Smooth muscle cell (in vitro differentiated cells): ENCODE data around the gene SNX21. TPM values are rescaled to one million over a fixed set of nuclear protein-coding genes. Genes with fewer than 3 reads are reported as not detected.

ENCODE experiments used
- DNase-seq: peaks from one replicate; lab custom pipeline; 2025; ENCODE audit not compliant: unreplicated experiment; lab: John Stamatoyannopoulos, UW
- H2AFZ ChIP-seq: fragments of 200-600 bp; sonication (generic); 2 replicates; pipeline ENCODE4 v1.6.0; 2016; ENCODE audit warnings: antibody characterized with exemption, low read depth, mild to moderate bottlenecking
- H3F3A ChIP-seq: fragments of 200-600 bp; sonication (generic); 2 replicates; pipeline ENCODE4 v1.6.0; 2017; ENCODE audit warnings: antibody characterized with exemption, low read depth
- H3K27ac ChIP-seq: fragments of 200-600 bp; sonication (generic); 2 replicates; pipeline ENCODE4 v1.5.1; 2016; ENCODE audit warnings: low read depth, mild to moderate bottlenecking
- H3K27me3 ChIP-seq: fragments of 200-600 bp; sonication (generic); 2 replicates; pipeline ENCODE4 v1.6.1; 2016; ENCODE audit warnings: low read depth, mild to moderate bottlenecking
- H3K36me3 ChIP-seq: fragments of 200-600 bp; sonication (generic); 2 replicates; pipeline ENCODE4 v1.5.1; 2016; ENCODE audit warnings: low read depth
- H3K4me1 ChIP-seq: fragments of 200-600 bp; sonication (generic); 2 replicates; pipeline ENCODE4 v1.5.1; 2016; ENCODE audit warnings: low read depth
- H3K4me2 ChIP-seq: fragments of 200-600 bp; sonication (generic); 2 replicates; pipeline ENCODE4 v1.6.0; 2016; ENCODE audit warnings: mild to moderate bottlenecking
- H3K4me3 ChIP-seq: fragments of 200-600 bp; sonication (generic); 2 replicates; pipeline ENCODE4 v1.5.1; 2016; ENCODE audit warnings: mild to moderate bottlenecking
- H3K79me2 ChIP-seq: fragments of 200-600 bp; sonication (generic); 2 replicates; pipeline ENCODE4 v1.6.0; 2016; ENCODE audit warnings: low read depth, mild to moderate bottlenecking
- H3K9ac ChIP-seq: fragments of 200-600 bp; sonication (generic); 2 replicates; pipeline ENCODE4 v1.6.0; 2016; ENCODE audit warnings: low read depth
- H3K9me3 ChIP-seq: fragments of 200-600 bp; sonication (generic); replicated peaks from 2 replicates; pipeline ENCODE4 v1.5.1; 2016; ENCODE audit warnings: low read depth
- H4K20me1 ChIP-seq: fragments of 200-600 bp; sonication (generic); 2 replicates; pipeline ENCODE4 v1.6.0; 2016; ENCODE audit warnings: low read depth
- WGBS: methylation state at CpG from one replicate; pipeline ENCODE4 v1.1.7; 2016; ENCODE audit warnings: low lambda C conversion rate; 5-methylcytosine and 5-hydroxymethylcytosine counted together
- polyA plus RNA-seq: library from polyadenylated mRNA; unstranded; fragments of >200 nt; fragmentation: Nextera tagmentation; extraction: Ambion mirVana; gene quantifications from 2 replicates; pipeline ENCODE4 v1.2.1, GENCODE V29; 2016
- total RNA-seq: library from RNA; depleted of rRNA; stranded (reverse); fragments of >200 nt; gene quantifications from 2 replicates; pipeline ENCODE4 v1.2.3, GENCODE V29; 2014
- TF ChIP-seq, protein P1 (sequence below): fragments of 200-600 bp; sonication (generic); IDR thresholded peaks from 2 replicates; pipeline ENCODE4 v1.5.1; 2017; ENCODE audit warnings: borderline replicate concordance, mild to moderate bottlenecking, antibody characterized with exemption; ENCODE audit not compliant: insufficient read depth, poor library complexity, severe bottlenecking

The SNX21 gene
- total and polyA plus RNA-seq, 2 experiments from 2014 or later = 14.4 to 14.7 TPM

DNA sequence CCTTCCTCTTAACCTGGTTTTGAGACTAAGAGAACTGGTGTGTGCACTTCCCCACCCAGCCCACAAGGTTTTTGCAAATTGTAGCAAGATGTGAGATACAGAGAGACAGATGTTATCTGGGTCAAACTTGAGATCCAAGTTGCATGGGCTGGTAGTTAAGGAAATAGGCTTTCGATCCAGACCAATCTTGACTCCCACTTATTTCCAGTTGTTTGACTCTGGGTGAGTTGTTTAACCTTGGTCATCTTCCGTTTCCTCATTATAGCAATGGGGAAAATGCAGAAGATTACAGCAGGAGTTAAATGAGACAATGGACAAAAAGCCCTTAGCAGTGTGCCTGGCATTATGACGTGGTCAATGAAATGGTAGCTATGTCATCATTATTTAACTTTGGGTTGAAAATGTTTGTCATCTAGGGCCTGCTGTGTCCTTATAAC, 1.7 kb downstream of the SNX21 start:
- Histone ChIP-seq H3K4me1 (peaks cover 5% of the 10 kb centered on the region), H3K9me3 (no peaks in the 10 kb centered on the region), H3K36me3 (no peaks in the 10 kb centered on the region), H3F3A (peaks cover 11% of the 10 kb centered on the region), H4K20me1 (peaks cover 7% of the 10 kb centered on the region), H3K27ac (peak overlapping the region; percentile 5), H3K79me2 (no peaks in the 10 kb centered on the region), H3K9ac (no peak overlapping the region), H3K27me3 (no peaks in the 10 kb centered on the region), H3K4me2 (peak overlapping the region; percentile 99), H2AFZ (no peak overlapping the region), H3K4me3 (no peak overlapping the region)
- WGBS = 90% methylated on average over 3 of the region's 3 CpGs
- TF ChIP-seq, protein P1, sequence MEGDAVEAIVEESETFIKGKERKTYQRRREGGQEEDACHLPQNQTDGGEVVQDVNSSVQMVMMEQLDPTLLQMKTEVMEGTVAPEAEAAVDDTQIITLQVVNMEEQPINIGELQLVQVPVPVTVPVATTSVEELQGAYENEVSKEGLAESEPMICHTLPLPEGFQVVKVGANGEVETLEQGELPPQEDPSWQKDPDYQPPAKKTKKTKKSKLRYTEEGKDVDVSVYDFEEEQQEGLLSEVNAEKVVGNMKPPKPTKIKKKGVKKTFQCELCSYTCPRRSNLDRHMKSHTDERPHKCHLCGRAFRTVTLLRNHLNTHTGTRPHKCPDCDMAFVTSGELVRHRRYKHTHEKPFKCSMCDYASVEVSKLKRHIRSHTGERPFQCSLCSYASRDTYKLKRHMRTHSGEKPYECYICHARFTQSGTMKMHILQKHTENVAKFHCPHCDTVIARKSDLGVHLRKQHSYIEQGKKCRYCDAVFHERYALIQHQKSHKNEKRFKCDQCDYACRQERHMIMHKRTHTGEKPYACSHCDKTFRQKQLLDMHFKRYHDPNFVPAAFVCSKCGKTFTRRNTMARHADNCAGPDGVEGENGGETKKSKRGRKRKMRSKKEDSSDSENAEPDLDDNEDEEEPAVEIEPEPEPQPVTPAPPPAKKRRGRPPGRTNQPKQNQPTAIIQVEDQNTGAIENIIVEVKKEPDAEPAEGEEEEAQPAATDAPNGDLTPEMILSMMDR = no peak
- no peak for DNase-seq

DNA sequence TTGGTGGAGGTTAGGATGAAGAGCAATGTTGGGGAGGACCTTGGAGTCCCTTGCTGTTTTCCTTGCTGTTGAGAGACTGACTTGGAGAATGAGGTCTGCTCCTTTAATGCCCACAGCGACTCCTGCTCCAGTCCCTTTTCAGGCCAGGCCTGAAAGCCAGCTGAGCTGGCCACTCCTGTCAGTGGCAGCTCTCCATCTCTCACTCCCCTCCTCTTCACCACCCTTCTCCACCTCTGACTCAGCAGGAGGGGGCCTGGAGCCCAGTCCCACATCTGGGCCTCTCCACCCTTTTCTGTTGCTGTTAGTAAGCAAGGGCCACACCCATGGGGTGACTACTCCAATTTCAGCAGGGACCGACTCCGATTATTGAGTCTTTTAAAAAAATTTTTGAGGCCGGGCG, 2.2 kb downstream of the SNX21 start:
- Histone ChIP-seq H3F3A (peaks cover 11% of the 10 kb centered on the region), H3K36me3 (no peaks in the 10 kb centered on the region), H3K27me3 (no peaks in the 10 kb centered on the region), H3K9me3 (no peaks in the 10 kb centered on the region), H3K4me3 (no peak overlapping the region), H4K20me1 (peaks cover 7% of the 10 kb centered on the region), H3K9ac (no peak overlapping the region), H2AFZ (no peak overlapping the region), H3K27ac (peak overlapping the region; percentile 5), H3K4me1 (peaks cover 5% of the 10 kb centered on the region), H3K79me2 (no peaks in the 10 kb centered on the region), H3K4me2 (peak overlapping the region; percentile 99)
- no peak for DNase-seq
- 83% methylated on average over 5 of the region's 5 CpGs for WGBS
- TF ChIP-seq, protein P1 = no peak

DNA sequence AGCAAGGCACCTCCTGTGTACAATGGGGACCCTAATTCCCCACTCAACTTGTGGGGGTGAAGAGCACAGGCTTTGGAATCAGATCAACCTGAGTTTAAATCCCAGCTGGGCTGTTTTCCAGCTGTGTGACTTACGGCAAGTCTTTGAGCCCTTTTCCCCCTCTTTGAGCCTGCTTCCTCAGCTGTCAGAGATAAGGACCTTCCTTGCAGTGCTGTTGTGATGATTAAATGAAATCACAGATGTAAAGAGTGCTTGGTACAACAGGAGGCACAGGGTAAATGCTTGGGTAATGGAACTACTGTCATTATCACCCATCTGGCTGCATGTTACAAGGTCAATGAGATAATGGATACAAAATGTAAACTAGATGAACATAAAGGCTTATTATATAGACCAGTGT, 3.2 kb downstream of the SNX21 start:
- H3K4me3 ChIP-seq = no peak overlapping the region
- H3K4me1 ChIP-seq = peaks cover 5% of the 10 kb centered on the region
- no peaks in the 10 kb centered on the region for H3K9me3 ChIP-seq
- no peak overlapping the region for H3K4me2 ChIP-seq
- H3K36me3 ChIP-seq = no peaks in the 10 kb centered on the region
- no peaks in the 10 kb centered on the region for H3K79me2 ChIP-seq
- TF ChIP-seq, protein P1 = no peak
- no peak overlapping the region for H2AFZ ChIP-seq
- no peak overlapping the region for H3K9ac ChIP-seq
- H3K27ac ChIP-seq = no peak overlapping the region
- H4K20me1 ChIP-seq = peaks cover 7% of the 10 kb centered on the region
- DNase-seq = no peak
- no peaks in the 10 kb centered on the region for H3K27me3 ChIP-seq
- peaks cover 11% of the 10 kb centered on the region for H3F3A ChIP-seq
- WGBS = 10% methylated on average over 1 of the region's 1 CpG

DNA sequence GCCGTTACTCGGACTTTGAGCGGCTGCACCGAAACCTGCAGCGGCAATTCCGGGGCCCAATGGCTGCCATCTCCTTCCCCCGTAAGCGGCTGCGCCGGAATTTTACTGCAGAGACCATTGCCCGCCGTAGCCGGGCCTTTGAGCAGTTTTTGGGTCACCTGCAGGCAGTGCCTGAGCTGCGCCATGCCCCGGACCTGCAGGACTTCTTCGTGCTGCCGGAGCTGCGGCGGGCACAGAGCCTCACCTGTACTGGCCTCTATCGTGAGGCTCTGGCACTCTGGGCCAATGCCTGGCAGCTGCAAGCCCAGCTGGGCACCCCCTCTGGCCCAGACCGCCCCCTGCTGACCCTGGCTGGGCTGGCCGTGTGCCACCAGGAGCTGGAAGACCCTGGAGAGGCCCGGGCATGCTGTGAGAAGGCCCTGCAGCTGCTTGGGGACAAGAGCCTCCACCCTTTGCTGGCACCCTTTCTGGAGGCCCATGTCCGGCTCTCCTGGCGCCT, 7.2 kb downstream of the SNX21 start:
- H3K4me2 ChIP-seq = no peak overlapping the region
- H3K36me3 ChIP-seq = no peaks in the 10 kb centered on the region
- no peak overlapping the region for H3K4me3 ChIP-seq
- H3F3A ChIP-seq = peaks cover 12% of the 10 kb centered on the region
- H3K9ac ChIP-seq = no peak overlapping the region
- no peaks in the 10 kb centered on the region for H3K4me1 ChIP-seq
- H2AFZ ChIP-seq = no peak overlapping the region
- DNase-seq = no peak
- H3K27me3 ChIP-seq = no peaks in the 10 kb centered on the region
- 97% methylated on average over 25 of the region's 25 CpGs for WGBS
- no peaks in the 10 kb centered on the region for H3K79me2 ChIP-seq
- H3K9me3 ChIP-seq = no peaks in the 10 kb centered on the region
- no peak overlapping the region for H3K27ac ChIP-seq
- H4K20me1 ChIP-seq = peaks cover 23% of the 10 kb centered on the region
- TF ChIP-seq, protein P1 = no peak
